ENCODE measurements around the gene EMP2. TPM values are rescaled to one million over a fixed set of nuclear protein-coding genes. Genes with fewer than 3 reads are reported as not detected.
A peak's percentile ranks its signal among the peaks of the same experiment; 100 is the strongest.
"Not testable (repeated sequence)": the region's sequence is repeated elsewhere in the genome, so short reads cannot be mapped to it uniquely, and the experiment has no call there.

The EMP2 gene
- total RNA-seq, 6 donors from 2014 or later, result 261 to 1,020 (median 640) TPM

- Histone ChIP-seq H3K4me3 (no peak overlapping the region), H3K36me3 (peaks cover 2 to 30% (median 6%) of the 10 kb centered on the region in 4 donors), H3K9me3 (no peaks in the 10 kb centered on the region), H3K27ac (no peak overlapping the region), H3K4me1 (peaks cover 13 to 15% (median 14%) of the 10 kb centered on the region in 4 donors), H3K27me3 (no peaks in the 10 kb centered on the region)
- no peak for TF ChIP-seq CTCF (IDR thresholded peaks at IDR 0.05)
- no peak for TF ChIP-seq POLR2A (IDR thresholded peaks at IDR 0.05)
- TF ChIP-seq POLR2AphosphoS5 (IDR thresholded peaks at IDR 0.05), result no peak
- DNase-seq (no peak), ATAC-seq (ENCODE audit: low FRiP score in 2 of 2) (no peak)
- 55 to 58% methylated on average over 2 of the region's 2 CpGs for WGBS, 2 donors
Measured at GRCh38 chr16:10510279-10510678, 70.1 kb downstream of the EMP2 start.

DNA sequence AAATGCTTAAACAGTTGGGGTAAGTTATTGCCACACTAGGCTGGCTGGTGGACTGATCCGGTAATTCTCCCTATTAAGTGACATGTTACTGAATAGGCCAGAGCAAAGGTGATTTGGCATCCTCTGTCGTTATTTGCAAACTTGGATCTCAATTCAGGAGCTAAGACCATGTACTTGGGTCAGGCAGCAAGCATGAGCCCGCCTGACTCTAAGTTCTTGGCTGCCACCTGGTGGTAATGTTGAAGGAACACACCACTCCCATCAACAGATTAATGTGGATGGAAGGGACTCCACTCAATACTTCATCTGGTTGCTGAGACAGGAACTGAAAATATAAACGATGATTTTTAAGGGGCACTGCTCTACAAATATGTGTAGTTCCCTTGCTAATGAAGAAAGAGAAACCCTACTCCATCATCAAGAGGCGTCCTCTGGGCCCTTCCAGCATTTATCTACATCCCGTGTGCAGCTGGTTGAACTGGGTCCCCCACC is 70.8 kb downstream of the EMP2 start:
- H3K4me3 ChIP-seq, result no peak overlapping the region
- no peaks in the 10 kb centered on the region for H3K27me3 ChIP-seq
- H3K36me3 ChIP-seq, result peaks cover 2 to 35% (median 7%) of the 10 kb centered on the region in 4 donors
- DNase-seq, result peak in 1 of 2 donors; percentile 65
- 26 to 30% methylated on average over 6 of the region's 6 CpGs for WGBS, 2 donors
- peak; percentile 69 to 90 for ATAC-seq (ENCODE audit: low FRiP score in 2 of 2)
- H3K4me1 ChIP-seq, result peaks cover 6 to 8% (median 7%) of the 10 kb centered on the region in 4 donors
- H3K9me3 ChIP-seq, result no peaks in the 10 kb centered on the region
- H3K27ac ChIP-seq, result no peak overlapping the region
- TF ChIP-seq CTCF (IDR thresholded peaks at IDR 0.05), result peak; percentile 67 to 86 (median 76)
- no peak for TF ChIP-seq POLR2AphosphoS5 (IDR thresholded peaks at IDR 0.05)

DNA sequence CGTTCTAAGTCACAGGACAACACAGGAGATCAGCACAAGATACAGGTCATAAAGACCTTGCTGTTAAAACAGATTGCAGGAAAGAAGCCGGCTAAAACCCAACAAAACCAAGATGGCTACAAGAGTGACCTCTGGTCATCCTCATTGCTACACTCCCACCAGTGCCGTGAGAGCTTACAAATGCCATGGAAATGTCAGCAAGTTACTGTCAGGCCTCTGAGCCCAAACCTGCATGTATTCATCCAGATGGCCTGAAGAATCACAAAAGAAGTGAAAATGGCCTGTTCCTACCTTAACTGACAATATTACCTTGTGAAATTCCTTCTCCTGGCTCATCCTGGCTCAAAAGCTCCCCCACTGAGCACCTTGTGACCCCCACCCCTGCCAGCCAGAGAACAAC is 75.1 kb downstream of the EMP2 start:
- not testable (repeated sequence) for H3K9me3 ChIP-seq; H3K27me3 ChIP-seq; H3K4me1 ChIP-seq; H3K4me3 ChIP-seq; DNase-seq; H3K27ac ChIP-seq; ATAC-seq (ENCODE audit: low FRiP score in 2 of 2)
- WGBS, 2 donors, result 78 to 92% methylated on average over 3 of the region's 3 CpGs
- H3K36me3 ChIP-seq, result peaks cover 2 to 38% (median 6%) of the 10 kb centered on the region in 4 donors

DNA sequence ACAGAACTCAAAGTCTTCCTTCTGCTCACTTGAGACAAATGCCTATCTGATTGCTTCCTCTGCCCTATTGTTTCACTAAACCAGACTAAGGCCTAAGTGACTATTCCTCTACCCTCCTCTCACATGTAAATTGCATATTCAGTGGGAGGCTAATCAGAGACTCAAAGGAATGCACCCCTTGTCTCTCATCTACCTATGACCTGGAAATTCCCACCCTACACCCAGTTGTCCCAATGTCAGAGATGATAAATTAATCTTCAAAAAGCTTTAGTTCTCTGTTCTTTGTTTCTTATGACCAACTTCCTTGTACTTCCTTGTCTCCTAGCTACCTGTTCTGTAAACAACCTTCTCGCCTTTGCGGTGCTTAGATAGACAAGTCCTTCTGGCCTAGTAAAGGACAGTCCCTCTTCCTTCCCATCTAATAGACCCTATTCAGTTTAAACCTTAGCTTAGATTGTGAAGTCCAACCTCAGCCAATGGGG is 76.0 kb downstream of the EMP2 start:
- Histone ChIP-seq H3K36me3 (peaks cover 2 to 38% (median 6%) of the 10 kb centered on the region in 4 donors), H3K27me3 (no peaks in the 10 kb centered on the region), H3K9me3 (no peaks in the 10 kb centered on the region), H3K4me3 (no peak overlapping the region), H3K4me1 (no peaks in the 10 kb centered on the region), H3K27ac (peak overlapping the region in 1 of 4 donors; percentile 42)
- ATAC-seq (ENCODE audit: low FRiP score in 2 of 2) (peak in 1 of 2 donors; percentile 8), DNase-seq (no peak)
- WGBS, 2 donors, result 42 to 76% methylated on average over 2 of the region's 2 CpGs
- TF ChIP-seq POLR2AphosphoS5 (IDR thresholded peaks at IDR 0.05), result no peak
- no peak for TF ChIP-seq CTCF (IDR thresholded peaks at IDR 0.05)
- TF ChIP-seq EP300 (IDR thresholded peaks at IDR 0.05), result no peak
- no peak for TF ChIP-seq POLR2A (IDR thresholded peaks at IDR 0.05)

- 89 to 90% methylated on average over 6 of the region's 6 CpGs for WGBS, 2 donors
- Histone ChIP-seq H3K27me3 (no peaks in the 10 kb centered on the region), H3K4me3 (no peak overlapping the region), H3K27ac (no peak overlapping the region), H3K36me3 (peaks cover under 1 to 29% (median 4%) of the 10 kb centered on the region in 4 donors), H3K4me1 (no peaks in the 10 kb centered on the region), H3K9me3 (no peaks in the 10 kb centered on the region)
- no peak for TF ChIP-seq CTCF (IDR thresholded peaks at IDR 0.05)
- TF ChIP-seq POLR2AphosphoS5 (IDR thresholded peaks at IDR 0.05), result no peak
- no peak for TF ChIP-seq POLR2A (IDR thresholded peaks at IDR 0.05)
- TF ChIP-seq EP300 (IDR thresholded peaks at IDR 0.05), result no peak
- DNase-seq (no peak), ATAC-seq (ENCODE audit: low FRiP score in 2 of 2) (no peak)
Measured at GRCh38 chr16:10502776-10503175, 77.6 kb downstream of the EMP2 start.
